HS-27A (cell line): Measurements from ENCODE around the gene MRC2.
"Not testable (repeated sequence)": the region's sequence is repeated elsewhere in the genome, so short reads cannot be mapped to it uniquely, and the experiment has no call there.

Experiments
- DNase-seq: peaks from one replicate; pipeline ENCODE4 v3.0.0-alpha.2; 2012; ENCODE audit warnings: low read depth, missing footprints

MRC2 gene

GRCh38 chr17:62627219-62627903, at the start of gene MRC2:
Gene MRC2 (plus strand): TSS chr17:62627670. CDS start chr17:62627803, 133 bp downstream.
- no peak for DNase-seq

- no peak for DNase-seq
Observed at GRCh38 chr17:62578757-62579487, 48.5 kb upstream of the MRC2 start.

GRCh38 chr17:62580947-62581346, 46.5 kb upstream of the MRC2 start:
- DNase-seq: no peak

DNA sequence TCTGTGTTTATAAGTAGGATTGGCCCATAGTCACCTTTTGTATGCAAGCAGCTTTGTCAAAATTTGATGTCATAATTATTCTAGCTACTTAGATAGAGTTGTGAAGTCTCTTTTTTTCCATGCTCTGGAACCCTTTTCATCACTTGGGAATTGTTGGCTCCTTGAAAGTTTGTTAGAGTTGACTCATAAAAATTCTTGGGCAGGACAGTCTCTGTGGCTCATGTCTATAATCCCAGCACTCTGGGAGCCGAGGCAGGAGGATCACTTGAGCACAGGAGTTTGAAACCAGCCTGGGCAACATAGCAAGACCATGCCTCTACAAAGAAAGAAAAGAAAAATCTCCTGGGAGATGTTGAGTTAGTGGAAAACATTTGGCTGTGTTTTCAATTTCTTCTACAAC, 45.7 kb upstream of the MRC2 start:
- no peak for DNase-seq

GRCh38 chr17:62587554-62587953, 39.9 kb upstream of the MRC2 start:
- DNase-seq: no peak

- DNase-seq: no peak
Observed at GRCh38 chr17:62588109-62588508, 39.4 kb upstream of the MRC2 start.

GRCh38 chr17:62591333-62591732, 36.1 kb upstream of the MRC2 start:
- DNase-seq: no peak

- DNase-seq: not testable (repeated sequence)
Observed at GRCh38 chr17:62591822-62592221, 35.6 kb upstream of the MRC2 start.

GRCh38 chr17:62592341-62593099, 35.0 kb upstream of the MRC2 start:
- no peak for DNase-seq

- DNase-seq: no peak
Observed at GRCh38 chr17:62595484-62595883, 32.0 kb upstream of the MRC2 start.

DNA sequence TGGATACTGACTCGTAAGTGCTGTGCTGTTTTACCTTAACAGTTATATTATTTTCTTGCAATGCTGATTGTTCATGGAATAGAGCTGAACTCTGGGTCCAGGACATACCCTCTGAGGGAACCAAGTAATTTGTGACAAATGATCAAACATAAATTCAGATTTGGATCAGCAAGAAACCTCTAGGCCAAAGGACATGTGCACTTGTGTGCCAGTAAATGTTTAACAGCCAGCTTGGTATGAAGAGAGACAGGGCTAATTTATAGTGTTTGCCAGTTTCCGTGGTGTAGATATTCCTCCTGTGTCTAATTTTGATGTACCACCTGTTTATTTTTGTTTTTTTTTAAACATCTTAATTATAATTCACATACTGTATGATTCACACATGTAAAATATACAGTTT, 30.8 kb upstream of the MRC2 start:
- no peak for DNase-seq

- no peak for DNase-seq
Observed at GRCh38 chr17:62597150-62597549, 30.3 kb upstream of the MRC2 start.

GRCh38 chr17:62597920-62598319, 29.6 kb upstream of the MRC2 start:
- no peak for DNase-seq

GRCh38 chr17:62599964-62600657, 27.4 kb upstream of the MRC2 start:
- no peak for DNase-seq

DNA sequence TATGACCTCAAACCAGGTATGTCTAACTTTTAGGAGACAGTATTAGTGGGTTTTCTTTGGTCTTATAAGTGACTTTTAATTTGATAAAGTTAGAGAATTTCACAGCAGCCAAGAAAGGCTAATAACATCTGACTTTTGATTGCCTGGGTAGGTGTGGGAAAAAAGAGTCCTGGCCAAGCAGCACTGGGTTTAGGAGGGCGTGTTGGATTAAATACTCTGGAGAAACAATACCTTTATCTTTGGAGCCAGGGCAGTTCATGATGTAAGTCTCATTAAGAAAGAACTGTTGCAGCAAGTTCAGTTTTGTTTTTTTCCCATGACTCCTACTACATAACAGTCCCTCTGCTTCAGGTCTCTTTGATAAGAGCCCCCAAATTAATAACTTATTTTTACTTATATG, 26.7 kb upstream of the MRC2 start:
- DNase-seq: no peak

DNA sequence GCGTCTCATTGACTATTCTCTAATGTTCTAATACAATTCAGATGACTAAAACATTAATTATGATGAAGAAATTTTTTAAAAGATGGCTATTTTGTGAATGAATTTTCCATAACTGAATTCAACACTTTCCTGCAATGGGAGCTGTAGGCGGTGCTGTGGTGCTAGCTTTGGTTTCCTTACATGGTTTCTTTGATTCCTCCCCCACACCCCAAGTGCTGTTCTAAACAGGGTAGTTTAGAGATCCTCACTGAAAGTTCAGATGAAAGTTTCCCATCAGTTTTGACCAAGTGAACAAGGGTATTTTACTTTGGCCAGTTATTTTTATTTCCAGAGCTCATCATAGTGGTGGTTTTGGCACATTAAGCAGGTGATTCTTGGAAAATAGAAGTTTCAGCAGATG, 26.0 kb upstream of the MRC2 start:
- no peak for DNase-seq

- DNase-seq: not testable (repeated sequence)
Observed at GRCh38 chr17:62603783-62604182, 23.7 kb upstream of the MRC2 start.

- no peak for DNase-seq
Observed at GRCh38 chr17:62605588-62605987, 21.9 kb upstream of the MRC2 start.

DNA sequence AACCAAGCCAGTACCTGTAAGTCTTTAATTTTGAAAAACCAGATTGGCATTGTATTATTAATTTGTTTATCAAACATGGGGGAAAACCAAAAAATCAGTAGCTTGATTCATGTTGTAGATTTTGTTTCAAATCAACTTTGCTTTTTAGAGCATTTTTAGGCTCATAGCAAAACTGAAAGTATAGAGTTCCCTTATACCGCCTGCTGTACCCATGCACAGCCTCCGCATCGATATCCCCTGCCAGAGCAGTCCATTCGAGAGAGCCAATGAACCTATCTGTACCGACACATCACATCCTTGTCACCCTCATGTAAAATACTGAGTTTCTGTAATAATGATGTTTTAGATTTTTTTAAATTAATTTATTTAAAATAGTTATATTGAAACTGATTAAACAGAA, 16.2 kb upstream of the MRC2 start:
- no peak for DNase-seq

DNA sequence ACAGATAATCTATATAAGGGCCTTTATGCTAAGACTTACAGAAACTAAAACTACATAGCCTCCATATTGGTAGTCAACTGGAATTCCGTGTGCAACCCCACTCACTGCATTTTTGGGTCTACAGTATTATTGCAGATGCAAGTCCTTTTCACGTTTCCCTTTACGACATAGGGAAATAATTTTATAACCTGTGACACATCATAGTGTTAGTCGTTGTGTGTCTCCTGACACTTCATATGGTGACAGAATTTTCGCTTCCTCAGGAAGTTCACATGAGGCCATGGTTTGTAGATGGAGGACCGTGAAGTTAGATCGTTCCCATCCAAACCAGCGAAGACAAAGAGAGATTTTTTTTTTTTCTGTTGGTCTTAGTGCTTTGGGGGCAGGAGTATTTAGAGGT, 15.7 kb upstream of the MRC2 start:
- no peak for DNase-seq

GRCh38 chr17:62612289-62612688, 15.2 kb upstream of the MRC2 start:
- DNase-seq: not testable (repeated sequence)

DNA sequence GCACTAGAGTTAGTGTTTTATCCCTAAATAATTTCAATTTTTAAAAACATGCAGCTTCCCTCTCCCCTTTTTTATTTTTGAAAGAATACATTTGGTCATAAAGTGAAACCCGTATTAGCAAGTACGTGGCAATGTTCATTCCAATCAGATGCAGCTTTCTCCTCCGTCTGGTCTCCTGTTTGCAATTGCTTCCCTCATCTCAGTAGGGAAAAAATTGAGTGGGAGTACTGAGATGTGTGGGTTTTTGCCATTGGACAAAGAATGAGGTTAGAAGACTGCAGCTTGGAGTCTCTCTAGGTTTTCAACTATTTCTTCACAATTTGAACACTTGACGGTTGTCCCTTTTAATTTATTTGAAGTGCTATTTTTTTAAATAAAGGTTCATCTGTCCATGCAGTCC, 14.4 kb upstream of the MRC2 start:
- not testable (repeated sequence) for DNase-seq
